HG03060 (cell line): ENCODE measurements around the gene ANXA6.
"Not testable (repeated sequence)": the region's sequence is repeated elsewhere in the genome, so short reads cannot be mapped to it uniquely, and the experiment has no call there.

Experiments used
- ATAC-seq: cut with Tn5 transposase; IDR thresholded peaks from one replicate; pipeline ENCODE4 v1.9.1; 2021; ENCODE audit warnings: low read depth, moderate number of reproducible peaks; ENCODE audit not compliant: unreplicated experiment

Gene ANXA6

GRCh38 chr5:151157426-151158286, at the start of gene ANXA6:
Gene ANXA6, minus strand, starts transcription at chr5:151157779. Its CDS starts 9,878 bp downstream, at chr5:151147901.
- no peak for ATAC-seq

GRCh38 chr5:151205411-151205810, 47.8 kb upstream of the ANXA6 start:
- no peak for ATAC-seq

GRCh38 chr5:151204051-151204450, 46.5 kb upstream of the ANXA6 start:
- no peak for ATAC-seq

GRCh38 chr5:151202381-151203139, 45.0 kb upstream of the ANXA6 start:
- ATAC-seq: no peak

GRCh38 chr5:151200913-151201595, 43.5 kb upstream of the ANXA6 start:
- no peak for ATAC-seq

- ATAC-seq: no peak
These were observed 42.1 kb upstream of the ANXA6 start for GRCh38 chr5:151199581-151200185.

- ATAC-seq: no peak
These were observed 41.3 kb upstream of the ANXA6 start for GRCh38 chr5:151198861-151199260.

GRCh38 chr5:151197291-151197600, 39.7 kb upstream of the ANXA6 start:
- not testable (repeated sequence) for ATAC-seq

- ATAC-seq: peak; percentile 88
These were observed 39.1 kb upstream of the ANXA6 start for GRCh38 chr5:151196556-151197290.

GRCh38 chr5:151195622-151196021, 38.0 kb upstream of the ANXA6 start:
- ATAC-seq: no peak

- no peak for ATAC-seq
These were observed 35.0 kb upstream of the ANXA6 start for GRCh38 chr5:151192626-151193025.

GRCh38 chr5:151191661-151192060, 34.1 kb upstream of the ANXA6 start:
- ATAC-seq: no peak

- no peak for ATAC-seq
These were observed 31.6 kb upstream of the ANXA6 start for GRCh38 chr5:151189151-151189550.

- ATAC-seq: no peak
These were observed 29.0 kb upstream of the ANXA6 start for GRCh38 chr5:151186538-151186937.

- ATAC-seq: no peak
These were observed 28.5 kb upstream of the ANXA6 start for GRCh38 chr5:151186052-151186451.

- ATAC-seq: no peak
These were observed 26.9 kb upstream of the ANXA6 start for GRCh38 chr5:151184316-151185042.

- no peak for ATAC-seq
These were observed 26.1 kb upstream of the ANXA6 start for GRCh38 chr5:151183456-151184245.

- ATAC-seq: no peak
These were observed 25.4 kb upstream of the ANXA6 start for GRCh38 chr5:151182976-151183375.

GRCh38 chr5:151182524-151182900, 24.9 kb upstream of the ANXA6 start:
- ATAC-seq: no peak
